Measurements from ENCODE around the gene TTC21A.
"Not testable (repeated sequence)": the region's sequence is repeated elsewhere in the genome, so short reads cannot be mapped to it uniquely, and the experiment has no call there.

The TTC21A gene

DNA sequence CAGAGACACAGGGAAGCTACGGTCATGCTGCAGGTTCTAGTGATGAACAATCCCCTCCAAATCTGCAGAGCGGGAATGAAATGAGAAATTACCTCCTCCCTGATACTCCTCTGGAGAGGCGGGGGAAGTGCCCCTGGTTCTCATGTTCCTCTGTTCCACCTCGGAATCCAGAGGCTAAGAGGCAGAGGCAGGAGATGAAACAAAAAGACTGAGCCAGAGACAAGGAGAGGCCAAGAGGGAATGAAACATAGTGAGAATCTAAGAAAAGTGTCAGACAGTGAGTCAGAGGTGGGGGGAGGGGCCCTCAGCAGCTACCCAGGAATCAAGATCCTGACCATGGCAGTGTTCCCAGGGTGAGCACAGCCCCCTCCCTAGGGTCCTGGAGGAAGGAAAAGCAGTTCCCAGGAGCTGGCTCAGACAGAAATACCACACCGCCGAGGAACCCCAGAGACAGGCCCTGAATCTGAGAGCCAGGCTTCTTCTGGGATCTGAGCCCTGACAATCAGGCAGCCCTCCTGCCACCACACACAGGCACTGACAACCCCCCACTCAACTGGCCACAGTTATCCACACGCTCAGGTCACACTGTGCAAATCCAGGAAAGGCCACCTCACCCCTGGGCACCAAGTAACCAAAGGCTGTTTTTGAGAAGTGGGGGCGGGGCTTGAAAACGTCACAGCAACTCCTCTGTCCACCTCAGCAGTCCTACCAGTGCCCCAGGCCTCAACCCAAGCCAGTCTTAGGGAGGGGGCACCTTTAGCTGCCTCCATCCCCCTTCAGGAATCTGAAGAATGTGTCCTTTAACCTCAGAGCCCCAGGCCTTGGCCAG is 43.5 kb downstream of the TTC21A start:
- DNase-seq (ENCODE audit: low spot score), result peak; percentile 56

DNA sequence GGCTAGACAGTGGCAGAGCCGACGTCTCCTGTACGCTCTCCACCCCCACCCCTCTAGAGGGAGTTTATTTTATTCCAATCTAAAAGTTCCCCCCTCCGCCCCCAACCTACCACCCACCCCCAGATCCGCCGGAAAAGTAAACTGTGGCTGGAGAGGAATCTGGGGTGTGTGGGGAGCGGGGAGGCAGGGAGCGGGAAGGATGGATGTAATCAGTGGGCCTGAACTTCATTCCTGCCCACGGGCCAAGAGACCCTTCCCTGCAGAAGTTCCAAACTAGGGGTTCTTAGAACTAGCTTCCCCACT is 46.4 kb downstream of the TTC21A start:
- no peak for DNase-seq (ENCODE audit: low spot score)

DNA sequence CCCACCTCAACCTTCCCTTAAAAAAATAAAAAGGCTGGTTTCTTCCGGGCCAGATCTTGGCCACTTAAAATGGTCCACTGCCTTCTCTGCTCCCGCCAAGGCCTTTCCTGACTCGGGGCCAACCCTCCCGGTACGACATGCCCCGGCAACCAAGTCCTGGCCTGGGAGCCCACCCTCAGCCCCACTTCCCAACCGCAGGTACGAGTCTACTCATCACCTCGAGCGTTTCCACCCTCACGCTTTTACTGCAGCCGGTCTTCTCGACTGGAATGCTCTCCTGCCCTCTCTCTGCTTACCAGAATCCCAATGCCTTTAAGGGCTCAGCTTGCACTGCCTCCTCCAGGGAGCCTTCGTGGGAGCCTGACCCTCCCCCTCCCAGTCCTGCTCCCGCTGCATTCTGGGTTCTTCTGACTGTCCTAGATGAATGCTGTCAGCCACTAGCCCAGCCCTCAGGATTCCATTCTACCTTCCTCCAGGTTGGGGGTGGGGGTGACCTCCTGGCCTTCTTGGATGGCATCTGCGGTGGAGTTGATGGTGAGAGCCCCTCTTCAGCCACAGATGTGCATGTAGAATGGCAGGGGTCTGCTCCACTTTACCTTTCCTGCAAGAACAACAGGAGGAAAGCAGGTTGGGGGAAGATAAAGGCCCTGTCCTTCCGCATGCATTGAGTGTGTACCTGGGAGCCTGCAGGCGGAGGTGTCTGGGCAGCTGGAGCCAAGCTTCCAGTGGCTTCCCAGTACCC is 47.0 kb downstream of the TTC21A start:
- DNase-seq (ENCODE audit: low spot score), result no peak

DNA sequence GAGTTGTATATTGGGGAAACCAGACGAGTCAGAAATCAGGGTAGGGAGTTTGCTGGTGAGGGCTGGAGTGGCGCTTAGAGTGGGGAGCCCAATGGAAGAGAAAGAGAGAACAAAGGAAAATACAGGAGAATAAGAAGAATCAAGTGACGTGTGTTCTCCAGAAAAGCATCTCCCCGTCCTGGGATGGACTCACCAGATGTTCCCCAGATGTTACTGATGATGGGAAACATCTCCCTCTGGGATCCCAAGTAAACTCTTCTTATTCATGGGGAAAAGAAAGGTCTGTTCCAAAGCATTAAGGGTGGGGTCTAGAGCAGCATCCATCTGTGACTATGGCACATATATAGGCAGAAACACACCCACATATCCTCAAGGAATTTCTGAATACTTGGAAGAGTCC is 48.9 kb downstream of the TTC21A start:
- no peak for DNase-seq (ENCODE audit: low spot score)

DNA sequence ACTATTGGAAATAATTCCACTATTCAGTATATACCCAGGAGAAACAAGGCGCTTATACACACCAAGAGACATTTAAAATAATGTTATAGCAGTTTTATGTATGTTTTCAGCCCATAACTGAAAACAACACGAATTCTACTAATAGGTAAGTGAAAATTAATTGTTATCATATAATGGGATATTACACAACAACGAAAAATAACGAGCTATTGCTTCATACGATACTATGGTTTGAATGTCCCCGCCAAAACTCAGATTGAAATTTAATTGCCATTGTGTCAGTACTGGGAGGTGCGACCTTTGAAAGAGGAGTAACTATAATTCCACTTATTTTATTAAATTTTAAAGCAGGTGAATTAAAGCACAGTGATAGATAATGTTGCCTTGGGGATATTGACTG is 49.9 kb downstream of the TTC21A start:
- DNase-seq (ENCODE audit: low spot score), result no peak

DNA sequence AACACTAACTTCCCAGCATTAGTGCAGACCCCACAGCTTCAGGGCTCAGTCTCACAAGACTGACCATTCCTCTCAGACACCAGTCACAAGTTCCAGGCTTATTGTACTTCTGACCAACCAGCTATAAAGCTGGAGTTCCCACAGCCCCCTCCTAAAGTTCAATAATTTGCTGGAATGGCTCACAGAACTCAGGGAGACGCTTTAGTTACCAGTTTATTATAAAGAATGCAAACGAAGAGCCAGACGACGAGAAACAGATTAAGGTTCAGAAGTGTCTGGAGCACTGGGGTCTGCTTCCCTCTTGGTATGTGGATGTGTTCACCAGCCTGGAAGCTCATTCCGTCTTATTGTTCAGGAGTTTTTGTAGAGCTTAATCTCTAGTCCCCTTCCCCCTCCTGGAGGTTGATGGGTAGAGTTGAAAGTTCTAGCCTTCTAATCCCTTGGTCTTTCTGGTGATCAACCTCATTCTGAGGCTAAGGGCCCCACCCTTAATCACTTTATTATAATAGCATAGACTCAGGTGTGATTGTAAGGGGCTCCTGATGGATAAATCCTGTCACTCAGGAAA is 50.8 kb downstream of the TTC21A start:
- DNase-seq (ENCODE audit: low spot score), result no peak

DNA sequence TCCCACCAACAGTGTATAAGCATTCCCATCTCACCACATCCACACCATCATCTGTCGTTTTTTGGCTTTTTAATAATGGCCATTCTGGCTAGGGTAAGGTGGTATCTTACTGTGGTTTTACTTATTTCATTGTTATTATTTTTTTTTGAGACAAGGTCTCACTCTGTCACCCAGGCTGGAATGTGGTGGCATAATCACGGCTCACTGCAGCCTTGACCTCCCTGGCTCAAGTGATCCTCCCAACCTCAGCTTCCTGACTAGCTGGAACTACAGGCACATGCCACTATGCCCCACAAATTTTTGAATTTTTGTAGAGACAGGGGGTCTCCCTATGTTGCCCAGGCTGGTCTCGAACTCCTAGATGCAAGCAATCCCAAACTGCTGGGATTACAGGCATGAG is 56.9 kb downstream of the TTC21A start:
- no peak for DNase-seq (ENCODE audit: low spot score)

DNA sequence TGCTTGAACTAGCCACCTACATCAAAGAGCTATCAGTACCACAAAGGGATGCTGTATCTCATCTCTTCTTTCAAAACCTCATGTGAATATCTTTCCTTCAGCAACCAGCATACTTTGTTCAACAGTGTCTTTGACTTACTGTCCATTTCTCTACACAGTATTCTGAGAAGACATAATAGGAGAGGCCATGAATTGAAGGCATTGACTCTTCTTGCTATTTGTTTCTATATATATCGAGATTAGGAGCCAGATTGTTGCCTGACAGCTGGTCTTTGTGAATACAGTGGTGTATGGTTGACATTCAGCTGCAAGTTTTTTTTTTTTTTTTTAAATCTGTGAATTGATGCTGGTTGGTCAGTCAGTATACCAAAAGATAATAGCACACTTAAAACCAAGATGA is 58.0 kb downstream of the TTC21A start:
- no peak for DNase-seq (ENCODE audit: low spot score)

DNA sequence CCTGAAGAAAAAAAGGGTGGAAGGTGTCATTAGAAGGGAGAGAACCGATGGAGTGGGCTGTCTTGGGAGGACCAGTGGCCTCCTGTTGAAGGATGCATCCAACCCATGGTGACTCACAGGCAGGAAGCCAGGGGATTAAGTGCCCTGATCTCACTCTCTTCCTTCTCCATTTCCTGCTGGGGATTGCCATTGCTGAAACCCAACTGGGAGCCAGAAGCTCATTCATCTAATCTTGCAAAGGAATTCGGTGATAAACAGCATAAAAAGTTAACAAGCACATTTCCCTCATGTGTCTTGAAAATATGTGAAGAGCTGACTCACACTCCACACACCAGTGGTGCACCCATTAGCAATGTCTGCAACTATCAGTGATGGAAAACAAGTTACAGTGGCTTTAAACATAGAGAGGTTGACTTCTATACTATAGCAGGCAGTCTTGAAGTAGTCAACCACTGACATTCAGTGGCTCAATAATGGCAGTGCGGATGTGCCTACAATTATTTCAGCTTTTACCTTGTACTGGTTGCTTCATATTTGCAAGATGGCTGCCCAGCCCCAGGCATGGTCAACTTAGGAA is 58.7 kb downstream of the TTC21A start:
- DNase-seq (ENCODE audit: low spot score), result no peak

DNA sequence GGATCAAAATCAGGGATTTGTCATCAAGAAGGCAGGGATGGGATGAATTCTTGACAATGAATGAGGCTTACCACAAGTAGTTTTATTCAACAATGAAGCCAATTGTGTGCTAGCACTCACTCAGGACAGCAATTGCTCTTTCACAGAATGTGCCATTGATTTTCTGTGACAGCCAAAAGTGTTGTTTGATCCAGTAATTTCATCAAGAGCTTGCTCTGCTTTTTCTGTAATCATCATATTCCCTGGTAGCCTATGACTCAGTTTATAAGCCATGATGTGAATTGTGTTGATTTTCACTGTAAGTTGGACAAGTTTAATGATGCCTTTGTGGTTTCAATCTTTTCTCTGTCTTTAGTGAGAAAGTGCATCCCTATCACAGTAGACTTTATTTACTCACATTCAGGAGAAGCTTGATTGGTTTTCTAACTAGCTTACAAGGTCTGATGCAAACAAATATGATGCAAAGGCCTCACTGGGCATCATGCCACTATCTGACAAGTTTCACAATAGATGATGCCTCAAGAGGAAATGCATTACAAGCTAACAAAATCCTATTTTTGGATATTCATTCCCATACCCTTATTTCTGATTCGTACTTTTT is 59.6 kb downstream of the TTC21A start:
- DNase-seq (ENCODE audit: low spot score), result no peak

DNA sequence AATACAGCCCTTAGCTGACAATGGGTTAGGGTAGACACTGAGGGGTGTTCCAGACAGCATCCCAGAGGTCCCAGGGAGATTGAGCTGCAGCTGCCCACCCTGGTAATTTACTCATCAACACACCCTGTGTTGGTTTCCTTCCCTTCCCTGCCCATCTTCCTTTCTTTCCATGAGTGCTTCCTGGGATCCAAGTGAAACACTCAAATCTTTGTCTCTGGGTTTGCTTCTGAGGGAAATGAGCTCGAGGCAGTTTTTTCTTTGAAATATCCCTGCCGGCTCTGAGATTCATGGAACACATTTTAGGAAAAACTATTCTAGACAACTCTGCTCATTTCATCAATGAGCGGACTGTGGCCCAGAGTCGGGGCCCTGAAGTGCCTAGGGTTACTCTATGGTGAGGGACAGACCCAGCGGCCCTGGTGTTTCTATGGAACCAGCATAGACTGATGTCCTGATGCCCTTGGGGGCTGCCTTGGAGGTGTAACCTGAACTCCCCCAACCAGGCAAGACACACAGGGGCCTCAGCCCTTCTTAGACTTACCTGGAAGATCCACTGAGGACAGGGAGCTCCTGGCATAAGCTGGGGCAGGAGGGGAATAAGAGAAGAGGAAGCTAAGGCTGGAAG is 60.8 kb downstream of the TTC21A start:
- DNase-seq (ENCODE audit: low spot score), result no peak

DNA sequence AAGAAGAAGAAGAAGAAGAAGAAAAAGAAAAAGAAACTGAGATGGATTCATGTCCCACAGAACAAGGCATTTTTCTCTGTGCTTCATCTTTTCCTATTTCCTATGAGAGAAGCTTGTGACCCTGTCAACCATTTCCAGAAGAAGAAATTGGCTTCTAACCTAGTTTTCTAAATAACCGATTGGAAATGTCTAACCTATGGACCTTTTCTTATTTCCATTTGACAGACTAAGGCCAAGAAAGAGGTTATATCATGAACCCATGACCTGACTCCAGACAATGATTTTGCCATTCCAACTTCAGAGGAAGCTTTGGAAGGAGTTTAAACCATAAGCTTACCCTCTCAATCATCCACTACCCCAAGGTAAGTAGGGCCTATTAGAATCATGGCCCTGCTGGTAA is 62.2 kb downstream of the TTC21A start:
- no peak for DNase-seq (ENCODE audit: low spot score)

DNA sequence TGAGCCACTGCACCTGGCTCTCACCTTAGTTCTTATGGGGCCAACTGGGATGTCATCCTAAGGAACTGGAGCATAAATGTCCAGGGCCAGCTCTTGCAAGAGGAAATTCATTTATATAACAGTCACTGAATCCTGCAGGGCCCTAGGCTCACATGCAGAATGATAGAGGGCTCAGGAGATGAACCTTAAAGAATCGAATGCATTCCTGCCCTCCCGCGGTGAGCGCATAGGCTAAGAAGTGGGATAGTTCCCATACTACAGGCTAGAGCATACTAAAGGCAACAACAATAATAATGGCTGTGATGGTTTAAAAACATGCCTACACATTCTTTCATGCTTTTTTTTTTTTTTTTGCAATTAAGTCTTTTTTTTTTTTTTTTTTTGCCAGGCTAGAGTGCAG is 63.0 kb downstream of the TTC21A start:
- no peak for DNase-seq (ENCODE audit: low spot score)

DNA sequence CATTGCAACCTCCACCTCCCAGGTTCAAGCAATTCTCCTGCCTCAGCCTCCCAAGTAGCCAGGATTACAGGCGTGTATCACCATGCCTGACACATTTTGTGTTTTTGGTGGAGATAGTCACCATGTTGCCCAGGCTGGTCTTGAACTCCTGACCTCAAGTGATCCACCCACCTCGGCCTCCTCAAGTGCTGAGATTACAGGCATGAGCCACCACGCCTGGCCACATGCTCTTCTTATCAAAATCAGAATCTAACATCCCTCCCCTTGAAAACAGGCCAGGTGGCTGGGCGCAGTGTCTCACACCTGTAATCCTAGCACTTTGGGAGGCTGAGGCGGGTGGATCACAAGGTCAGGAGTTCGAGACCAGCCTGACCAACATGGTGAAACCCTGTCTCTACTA is 63.4 kb downstream of the TTC21A start:
- DNase-seq (ENCODE audit: low spot score), result not testable (repeated sequence)

DNA sequence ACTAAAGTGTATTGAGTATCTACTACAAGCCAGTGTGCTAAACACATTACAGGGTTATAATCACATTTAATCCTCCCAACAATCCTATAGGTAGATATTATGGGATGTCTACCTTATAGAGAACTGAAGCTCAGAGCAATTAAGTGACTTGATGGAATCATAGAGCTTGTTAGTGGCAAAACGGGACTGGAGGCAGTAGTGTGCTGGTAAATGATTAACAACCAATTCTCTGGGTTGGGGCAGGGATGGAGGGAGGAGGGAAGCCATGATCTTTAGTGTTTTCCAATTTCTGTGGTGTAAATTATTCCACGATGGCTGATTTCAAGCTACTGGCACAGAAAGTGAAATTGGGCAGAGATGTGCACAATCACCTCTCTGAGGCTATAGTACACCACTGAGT is 64.4 kb downstream of the TTC21A start:
- no peak for DNase-seq (ENCODE audit: low spot score)

DNA sequence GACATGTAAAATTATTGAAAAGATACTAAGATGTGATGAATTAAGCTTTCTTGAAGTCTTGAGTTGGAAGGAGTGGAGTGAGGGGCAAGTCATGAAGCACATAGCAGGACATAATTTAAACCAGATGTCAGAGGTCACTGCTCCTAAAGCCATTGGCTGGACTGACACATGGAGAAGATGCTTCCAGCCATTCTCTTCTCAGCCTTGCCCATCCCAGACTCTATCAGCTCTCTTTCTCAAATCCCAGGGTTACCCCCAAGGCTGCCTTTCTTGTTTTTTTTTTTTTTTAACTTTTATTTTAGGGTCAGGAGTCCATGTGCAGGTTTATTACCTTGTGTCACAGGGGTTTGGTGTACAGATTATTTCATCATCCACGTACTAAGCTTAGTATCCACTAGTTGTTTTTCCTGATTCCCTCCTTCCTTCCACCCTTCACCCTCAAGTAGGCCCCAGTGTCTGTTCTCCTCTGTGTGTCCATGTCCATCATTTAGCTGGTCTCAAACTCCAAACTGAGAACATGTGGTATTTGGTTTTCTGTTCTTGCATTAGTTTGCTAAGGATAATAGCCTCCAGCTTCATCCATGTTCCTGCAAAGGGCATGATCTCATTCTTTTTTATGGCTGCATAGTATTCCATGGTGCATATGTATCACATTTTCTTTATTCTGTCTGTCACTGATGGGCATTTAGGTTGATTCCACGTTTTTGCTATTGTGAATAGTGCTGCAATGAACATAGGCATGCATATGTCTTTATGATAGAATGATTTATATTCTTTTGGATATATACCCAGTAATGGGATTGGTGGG is 66.0 kb downstream of the TTC21A start:
- DNase-seq (ENCODE audit: low spot score), result no peak

DNA sequence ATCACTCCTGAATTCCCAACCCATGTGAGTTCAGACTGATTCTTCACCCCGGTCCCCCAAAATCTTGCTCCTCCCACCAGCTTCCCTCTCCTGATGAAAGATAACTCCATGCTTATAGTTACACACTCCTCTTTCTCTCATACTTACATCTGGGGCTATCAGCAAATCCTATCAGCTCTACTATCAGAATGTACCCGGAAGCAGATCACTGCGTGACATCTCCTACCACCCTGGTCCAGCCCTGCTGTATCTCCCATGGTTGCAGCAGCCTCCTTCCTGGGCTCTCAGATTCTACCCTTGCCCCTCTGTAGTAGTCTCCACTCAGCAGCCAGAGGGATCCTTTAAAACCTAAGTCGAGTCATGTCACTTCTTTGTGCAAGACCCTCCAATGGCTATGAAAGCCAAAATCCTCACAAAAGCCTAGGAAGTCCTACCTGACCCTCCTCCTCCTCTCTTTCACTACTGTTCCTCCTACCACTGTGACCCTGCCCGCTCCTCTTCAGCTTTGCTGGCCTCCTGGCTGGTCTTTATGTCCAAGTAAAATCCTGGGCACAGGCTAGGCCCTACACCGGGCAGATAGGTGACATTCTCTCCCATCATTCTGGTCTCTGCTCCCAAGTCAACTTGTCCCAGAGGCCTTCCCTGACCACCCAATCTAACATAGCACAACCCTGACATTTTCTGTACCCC is 68.7 kb downstream of the TTC21A start:
- no peak for DNase-seq (ENCODE audit: low spot score)

DNA sequence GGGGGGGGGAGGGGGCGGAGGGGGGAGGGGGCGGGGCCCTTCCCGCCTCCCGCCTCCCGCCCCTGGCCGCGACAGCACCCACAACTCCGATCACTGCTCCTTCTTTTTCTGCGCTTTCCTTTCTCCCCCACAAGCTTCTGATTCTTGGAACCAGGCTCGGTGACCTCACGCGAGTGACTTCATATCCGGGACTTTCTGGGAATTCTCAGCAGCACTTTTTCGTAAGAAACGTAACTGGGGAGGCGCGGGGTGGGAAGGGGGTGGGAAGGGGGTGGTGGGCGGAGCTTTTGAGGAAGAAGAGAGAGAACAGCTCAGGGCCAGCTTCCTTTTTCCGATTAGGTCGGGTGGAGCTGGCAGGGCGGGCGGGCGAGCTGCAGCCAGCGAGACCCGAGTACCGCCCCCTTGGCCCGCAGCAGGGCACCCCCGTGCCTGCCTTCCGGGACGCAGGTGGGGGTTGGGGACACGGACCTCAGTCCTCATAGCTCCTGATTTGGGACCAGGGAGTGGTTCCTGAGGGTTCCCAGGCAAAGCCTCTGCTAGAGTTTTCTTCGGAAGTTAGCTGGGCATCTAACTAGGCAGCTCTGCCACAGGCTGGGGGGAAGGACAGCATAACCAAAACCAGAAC is 70.3 kb downstream of the TTC21A start:
- DNase-seq (ENCODE audit: low spot score), result peak; percentile 93

DNA sequence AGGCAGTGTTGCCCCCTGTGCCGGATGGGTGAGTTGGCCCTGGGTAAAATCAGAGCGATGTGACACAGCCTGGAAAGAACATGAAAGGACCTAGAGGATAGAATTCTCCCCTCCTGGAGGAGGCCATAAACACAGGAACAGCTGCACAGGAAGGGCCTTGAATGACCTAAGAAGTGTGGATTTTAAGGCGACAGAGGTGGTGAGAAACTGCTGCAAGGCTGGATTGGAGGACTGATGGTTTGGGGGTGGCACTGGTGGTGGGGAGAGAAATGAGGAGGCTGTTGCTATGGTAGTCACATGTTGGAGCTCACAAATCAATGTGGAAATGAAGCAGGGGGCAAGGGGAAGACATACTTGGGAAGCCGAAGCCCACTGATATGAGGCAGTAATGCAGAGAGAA is 71.1 kb downstream of the TTC21A start:
- no peak for DNase-seq (ENCODE audit: low spot score)

DNA sequence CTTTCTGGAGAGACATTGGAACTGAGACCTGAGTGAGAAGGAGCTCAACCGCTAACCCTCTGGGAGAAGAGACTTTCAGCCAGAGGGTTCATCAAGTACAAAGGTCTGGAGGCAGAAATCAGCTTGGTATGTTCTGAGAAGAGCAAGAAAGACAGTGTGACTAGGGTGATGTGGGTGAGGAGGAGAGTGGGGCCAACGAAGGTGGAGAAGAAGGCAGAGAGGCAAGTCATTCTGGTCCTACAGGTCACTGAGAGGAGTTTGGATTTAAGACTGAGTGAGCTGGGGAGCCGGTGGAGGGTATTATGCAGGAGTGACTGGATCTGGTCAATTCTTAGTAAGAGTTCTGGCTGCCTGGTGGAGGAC is 72.7 kb downstream of the TTC21A start:
- DNase-seq (ENCODE audit: low spot score), result peak; percentile 9
